ENCODE measurements around the gene ARID4A. TPM values are rescaled to one million over a fixed set of nuclear protein-coding genes. Genes with fewer than 3 reads are reported as not detected.

ARID4A gene
- total RNA-seq, 4 donors from 2014 or later, result 15.9 to 22.0 (median 17.7) TPM

DNA sequence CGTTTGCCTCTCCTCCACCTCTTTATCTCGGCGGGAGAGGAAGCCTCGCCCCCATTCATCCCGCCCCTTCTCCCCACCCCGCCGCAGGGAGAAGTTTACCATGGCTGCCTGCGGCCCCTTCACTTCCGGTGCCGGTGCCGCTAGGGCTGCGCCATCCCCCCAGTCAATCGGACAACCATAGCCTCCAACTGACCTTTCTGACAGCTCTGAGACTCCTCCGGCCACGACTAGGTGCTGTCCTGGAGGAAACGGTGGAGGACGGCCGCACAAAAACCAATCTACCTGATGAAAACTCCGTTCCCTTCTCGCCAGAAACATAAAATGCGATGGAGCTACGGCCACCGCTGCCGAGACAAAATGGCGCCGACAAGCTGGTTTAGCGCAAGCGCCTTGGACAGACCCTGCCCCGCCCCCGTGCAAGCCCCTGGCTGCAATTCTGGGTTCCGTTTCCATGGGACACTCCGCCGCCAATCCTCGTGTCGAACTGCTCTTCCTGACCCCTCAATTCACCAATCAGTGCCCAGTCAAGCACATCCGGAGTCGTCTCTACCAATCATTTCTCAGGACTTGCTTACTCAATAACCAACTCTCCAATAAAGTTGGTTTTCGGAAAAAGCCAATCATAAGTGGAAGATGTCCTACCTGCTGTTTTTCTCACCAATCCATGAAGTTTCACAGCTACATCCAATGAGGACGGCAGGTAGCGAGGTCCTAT lies 436 bp upstream of the ARID4A start:
- Histone ChIP-seq H3K27me3 (no peaks in the 10 kb centered on the region), H3K36me3 (peaks cover 13 to 41% (median 38%) of the 10 kb centered on the region in 4 donors), H3K4me3 (peak overlapping the region; percentile 66 to 96 (median 92)), H3K9me3 (no peaks in the 10 kb centered on the region), H3K27ac (replicated peaks in 1 of 4) (peak overlapping the region; percentile 93 to 97 (median 94)), H3K4me1 (peaks cover 33 to 59% (median 55%) of the 10 kb centered on the region in 4 donors)
- 0% methylated on average over 20 of the region's 40 CpGs for WGBS
- intact Hi-C loops (cut with DNase I), result loop anchor here (5.0 kb wide), 2 partner anchors 56 to 1184 kb away; partner anchors contain the start of genes JKAMP, L3HYPDH and PSMA3
- TF ChIP-seq EP300 (IDR thresholded peaks at IDR 0.05) (no peak), POLR2A (IDR thresholded peaks at IDR 0.05; ENCODE audit: low read depth) (peak; percentile 64), POLR2AphosphoS5 (IDR thresholded peaks at IDR 0.05) (peak in 1 of 2 donors; percentile 53)
- TF ChIP-seq, protein P1, sequence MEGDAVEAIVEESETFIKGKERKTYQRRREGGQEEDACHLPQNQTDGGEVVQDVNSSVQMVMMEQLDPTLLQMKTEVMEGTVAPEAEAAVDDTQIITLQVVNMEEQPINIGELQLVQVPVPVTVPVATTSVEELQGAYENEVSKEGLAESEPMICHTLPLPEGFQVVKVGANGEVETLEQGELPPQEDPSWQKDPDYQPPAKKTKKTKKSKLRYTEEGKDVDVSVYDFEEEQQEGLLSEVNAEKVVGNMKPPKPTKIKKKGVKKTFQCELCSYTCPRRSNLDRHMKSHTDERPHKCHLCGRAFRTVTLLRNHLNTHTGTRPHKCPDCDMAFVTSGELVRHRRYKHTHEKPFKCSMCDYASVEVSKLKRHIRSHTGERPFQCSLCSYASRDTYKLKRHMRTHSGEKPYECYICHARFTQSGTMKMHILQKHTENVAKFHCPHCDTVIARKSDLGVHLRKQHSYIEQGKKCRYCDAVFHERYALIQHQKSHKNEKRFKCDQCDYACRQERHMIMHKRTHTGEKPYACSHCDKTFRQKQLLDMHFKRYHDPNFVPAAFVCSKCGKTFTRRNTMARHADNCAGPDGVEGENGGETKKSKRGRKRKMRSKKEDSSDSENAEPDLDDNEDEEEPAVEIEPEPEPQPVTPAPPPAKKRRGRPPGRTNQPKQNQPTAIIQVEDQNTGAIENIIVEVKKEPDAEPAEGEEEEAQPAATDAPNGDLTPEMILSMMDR (IDR thresholded peaks at IDR 0.05), result peak in 1 of 3 experiments; percentile 2
- DNase-seq (ENCODE audit: extremely low spot score), result peak; percentile 99

- no peaks in the 10 kb centered on the region for H3K27me3 ChIP-seq
- peak overlapping the region; percentile 93 to 97 (median 94) for H3K27ac ChIP-seq (replicated peaks in 1 of 4)
- intact Hi-C loops (cut with DNase I), result loop anchor here (5.0 kb wide), 2 partner anchors 57 to 1183 kb away; partner anchors contain the start of genes JKAMP, L3HYPDH and PSMA3
- WGBS, result 3% methylated on average over 22 of the region's 48 CpGs
- no peak for DNase-seq (ENCODE audit: extremely low spot score)
- peaks cover 30 to 42% (median 38%) of the 10 kb centered on the region in 4 donors for H3K4me1 ChIP-seq
- peak overlapping the region; percentile 66 to 96 (median 92) for H3K4me3 ChIP-seq
- H3K9me3 ChIP-seq, result no peaks in the 10 kb centered on the region
- peak in 1 of 2 donors; percentile 15 for TF ChIP-seq POLR2AphosphoS5 (IDR thresholded peaks at IDR 0.05)
- no peak for TF ChIP-seq EP300 (IDR thresholded peaks at IDR 0.05)
- H3K36me3 ChIP-seq, result peaks cover 5 to 36% (median 26%) of the 10 kb centered on the region in 4 donors
These were observed 1.3 kb downstream of the ARID4A start for GRCh38 chr14:58299401-58300330.

- Histone ChIP-seq H3K27ac (replicated peaks in 1 of 4) (no peak overlapping the region), H3K27me3 (no peaks in the 10 kb centered on the region), H3K4me3 (no peak overlapping the region), H3K4me1 (peaks cover 16 to 25% (median 21%) of the 10 kb centered on the region in 4 donors), H3K36me3 (peaks cover 3 to 37% (median 24%) of the 10 kb centered on the region in 4 donors), H3K9me3 (no peaks in the 10 kb centered on the region)
- intact Hi-C loops (cut with DNase I), result no loop called here
- TF ChIP-seq POLR2A (IDR thresholded peaks at IDR 0.05; ENCODE audit: low read depth) (no peak), POLR2AphosphoS5 (IDR thresholded peaks at IDR 0.05) (no peak), EP300 (IDR thresholded peaks at IDR 0.05) (no peak)
- TF ChIP-seq, protein P1 (IDR thresholded peaks at IDR 0.05), result no peak
- WGBS, result 93% methylated on average over 3 of the region's 3 CpGs
- no peak for DNase-seq (ENCODE audit: extremely low spot score)
These were observed 3.1 kb downstream of the ARID4A start for GRCh38 chr14:58301416-58301815.

GRCh38 chr14:58305730-58306129 lies 7.4 kb downstream of the ARID4A start:
- Histone ChIP-seq H3K4me3 (no peak overlapping the region), H3K4me1 (peaks cover 1 to 12% (median 8%) of the 10 kb centered on the region in 4 donors), H3K27me3 (no peaks in the 10 kb centered on the region), H3K27ac (replicated peaks in 1 of 4) (no peak overlapping the region), H3K36me3 (peaks cover 6 to 59% (median 32%) of the 10 kb centered on the region in 4 donors), H3K9me3 (no peaks in the 10 kb centered on the region)
- intact Hi-C loops (cut with DNase I), result no loop called here
- TF ChIP-seq EP300 (IDR thresholded peaks at IDR 0.05) (no peak), POLR2AphosphoS5 (IDR thresholded peaks at IDR 0.05) (no peak), POLR2A (IDR thresholded peaks at IDR 0.05; ENCODE audit: low read depth) (no peak)
- TF ChIP-seq, protein P1 (IDR thresholded peaks at IDR 0.05), result no peak
- 72% methylated on average over 2 of the region's 2 CpGs for WGBS
- DNase-seq (ENCODE audit: extremely low spot score), result no peak
